Activated naive CD8-positive, alpha-beta T cell treated with anti-CD3 and anti-CD28 coated beads, Interleukin-2, amount 10 ng/mL, durations not matched to agents 7 days and 5 days (primary cell): Measurements from ENCODE around the gene CCL25. TPM values are rescaled to one million over a fixed set of nuclear protein-coding genes. Genes with fewer than 3 reads are reported as not detected.
"Not testable (repeated sequence)": the region's sequence is repeated elsewhere in the genome, so short reads cannot be mapped to it uniquely, and the experiment has no call there.

Experiments
- ATAC-seq: fragments of 150-1000 bp; cut with Tn5 transposase; one replicate; pipeline ENCODE4 v1.10.0; 2021; ENCODE audit warnings: low read depth, moderate library complexity
- POLR2A ChIA-PET: fragments of 350-600 bp; sonication (Branson Sonifier 250); formaldehyde crosslinking; loops from one replicate; lab custom pipeline; 2021; ENCODE audit warnings: antibody characterized with exemption; lab: Charles Lee
- DNase-seq: peaks from one replicate; pipeline ENCODE4 v3.0.0; 2021
- H3K27ac Mint-ChIP-seq: one replicate; pipeline ENCODE4 v1.8.0; 2022; ENCODE audit warnings: mild to moderate bottlenecking, mixed read lengths
- H3K27me3 Mint-ChIP-seq: one replicate; pipeline ENCODE4 v1.8.0; 2022; ENCODE audit warnings: mild to moderate bottlenecking, moderate library complexity, mixed read lengths
- H3K36me3 Mint-ChIP-seq: one replicate; pipeline ENCODE4 v1.8.0; 2021; ENCODE audit warnings: mild to moderate bottlenecking, mixed read lengths
- H3K4me1 Mint-ChIP-seq: one replicate; pipeline ENCODE4 v1.8.0; 2021; ENCODE audit warnings: mixed read lengths
- H3K4me3 Mint-ChIP-seq: one replicate; pipeline ENCODE4 v1.8.0; 2022; ENCODE audit warnings: mild to moderate bottlenecking, moderate library complexity, mixed read lengths
- H3K9me3 Mint-ChIP-seq: one replicate; pipeline ENCODE4 v1.8.0; 2021; ENCODE audit warnings: mixed read lengths
- total RNA-seq, 2 experiments: library from RNA; stranded (reverse); gene quantifications; one replicate each; pipeline ENCODE4 v1.2.3, GENCODE V29; 2021

Gene CCL25, protein sequence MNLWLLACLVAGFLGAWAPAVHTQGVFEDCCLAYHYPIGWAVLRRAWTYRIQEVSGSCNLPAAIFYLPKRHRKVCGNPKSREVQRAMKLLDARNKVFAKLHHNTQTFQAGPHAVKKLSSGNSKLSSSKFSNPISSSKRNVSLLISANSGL
- total RNA-seq: 10 to 100 TPM; 15.9 to 19.0 TPM

DNA sequence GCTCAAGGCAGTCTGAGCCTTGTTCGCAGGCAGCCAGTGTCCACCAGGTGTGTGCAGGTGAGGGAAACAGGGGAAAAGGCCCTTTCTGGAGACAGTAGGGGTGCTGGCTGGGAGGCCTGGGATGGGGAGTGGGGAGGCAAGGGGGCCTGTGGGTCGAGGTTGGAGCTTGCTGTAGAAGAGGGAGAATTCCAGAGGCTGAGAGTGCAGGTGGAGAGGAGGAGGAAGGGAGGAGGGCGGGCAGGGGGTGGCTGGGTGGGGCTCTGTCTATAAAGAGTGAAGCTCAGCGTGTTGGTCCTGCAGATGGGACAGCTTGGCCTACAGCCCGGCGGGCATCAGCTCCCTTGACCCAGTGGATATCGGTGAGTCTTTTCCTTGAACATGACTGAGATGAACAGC is at the start of gene CCL25:
CCL25 (plus strand) TSS at position 297 of the 396 bp plus-strand sequence. CDS start 290 bp downstream, outside the sequence.
- H3K27ac Mint-ChIP-seq: peak within 1 kb of the TSS; percentile 100
- H3K4me1 Mint-ChIP-seq: peaks cover 20% of the 10 kb centered on the region
- H3K36me3 Mint-ChIP-seq: no peaks in the 10 kb centered on the region
- ATAC-seq (no peak), DNase-seq (no peak)
- no peaks in the 10 kb centered on the region for H3K9me3 Mint-ChIP-seq
- POLR2A ChIA-PET: interaction anchor here (0.6 to 1.1 kb wide), 3 partner anchors 12 to 1628 kb away, joined by 3 to 5 read pairs (median 3); partner anchors contain the start of gene KHSRP
- H3K27me3 Mint-ChIP-seq: peaks cover 6% of the 10 kb centered on the region
- H3K4me3 Mint-ChIP-seq: peak within 1 kb of the TSS; percentile 90

DNA sequence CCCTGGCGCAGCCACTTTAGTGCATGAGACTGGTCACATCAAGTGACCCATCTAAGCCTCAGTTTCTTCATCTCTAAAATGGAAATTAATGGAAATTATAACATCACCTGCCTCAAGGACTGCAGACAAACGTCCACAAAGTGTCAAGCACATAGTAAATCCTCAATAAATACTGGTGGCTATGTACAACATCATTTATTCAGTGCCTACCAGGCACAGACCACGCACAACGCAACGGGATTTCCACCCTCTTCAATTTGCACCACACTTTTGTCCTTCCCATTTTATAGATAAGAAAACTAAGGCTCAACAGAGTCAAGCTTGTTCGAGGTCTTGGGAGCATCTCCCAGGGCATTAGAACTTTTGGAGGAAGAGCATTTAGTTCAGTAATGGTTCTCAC is 48.6 kb upstream of the CCL25 start:
- no peak for DNase-seq
- peak overlapping the region; percentile 97 for H3K4me3 Mint-ChIP-seq
- no peaks in the 10 kb centered on the region for H3K9me3 Mint-ChIP-seq
- no peak for ATAC-seq
- H3K36me3 Mint-ChIP-seq: peaks cover 4% of the 10 kb centered on the region
- peaks cover 39% of the 10 kb centered on the region for H3K4me1 Mint-ChIP-seq
- peak overlapping the region; percentile 92 for H3K27ac Mint-ChIP-seq
- POLR2A ChIA-PET: interaction anchor here (0.5 kb wide), 1 partner anchor 67 kb away, joined by 7 read pairs; no protein-coding TSS in a partner anchor
- H3K27me3 Mint-ChIP-seq: no peaks in the 10 kb centered on the region

GRCh38 chr19:8004723-8005513 is 47.6 kb upstream of the CCL25 start:
- H3K9me3 Mint-ChIP-seq: no peaks in the 10 kb centered on the region
- peak overlapping the region; percentile 97 for H3K4me3 Mint-ChIP-seq
- H3K27ac Mint-ChIP-seq: peak overlapping the region; percentile 92
- no peaks in the 10 kb centered on the region for H3K27me3 Mint-ChIP-seq
- peaks cover 35% of the 10 kb centered on the region for H3K4me1 Mint-ChIP-seq
- POLR2A ChIA-PET: interaction anchor here (0.5 to 1.9 kb wide), 6 partner anchors 49 to 263 kb away, joined by 3 to 8 read pairs (median 4); partner anchors contain the start of gene TIMM44
- H3K36me3 Mint-ChIP-seq: peaks cover 2% of the 10 kb centered on the region
- peak; percentile 24 for ATAC-seq
- peak; percentile 40 for DNase-seq

GRCh38 chr19:8005534-8006256 is 46.9 kb upstream of the CCL25 start, which contains the start of gene ELAVL1:
ELAVL1 (minus strand) TSS chr19:8005641; CDS start chr19:7991815, 13,826 bp downstream.
- POLR2A ChIA-PET: interaction anchor here (0.6 to 1.9 kb wide), 5 partner anchors 10 to 262 kb away, joined by 3 to 8 read pairs (median 3); partner anchors contain the start of genes MAP2K7 and TIMM44
- Mint-ChIP-seq H3K4me3 (peak within 1 kb of the TSS; percentile 97), H3K36me3 (peaks cover 2% of the 10 kb centered on the region), H3K4me1 (peaks cover 33% of the 10 kb centered on the region), H3K27me3 (no peaks in the 10 kb centered on the region), H3K9me3 (no peaks in the 10 kb centered on the region), H3K27ac (peak within 1 kb of the TSS; percentile 92)
- ATAC-seq (peak; percentile 91), DNase-seq (peak; percentile 97)

DNA sequence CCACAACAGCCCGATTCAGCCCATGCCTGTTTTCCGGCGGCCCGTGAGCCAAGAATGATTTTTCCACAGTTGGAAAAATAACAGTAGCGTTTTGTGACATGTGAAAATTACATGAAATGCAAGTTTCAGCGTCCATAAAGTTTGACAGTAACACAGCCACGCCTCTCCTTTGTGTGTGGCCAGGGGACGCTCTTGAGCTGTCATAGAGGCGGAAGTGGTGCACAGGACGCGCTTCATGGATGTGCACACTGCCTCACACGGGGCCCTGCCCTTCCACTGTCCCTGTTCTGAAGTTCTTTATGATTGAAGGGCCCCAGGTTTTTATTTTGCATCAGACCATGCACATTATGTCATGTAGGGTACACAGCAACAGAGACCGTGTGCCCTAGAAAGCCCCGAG is 34.8 kb upstream of the CCL25 start:
- peak; percentile 98 for ATAC-seq
- Mint-ChIP-seq H3K27me3 (no peaks in the 10 kb centered on the region), H3K36me3 (peaks cover 4% of the 10 kb centered on the region), H3K9me3 (no peaks in the 10 kb centered on the region), H3K4me1 (peaks cover 9% of the 10 kb centered on the region), H3K27ac (peak overlapping the region; percentile 64), H3K4me3 (no peak overlapping the region)
- POLR2A ChIA-PET: no interaction called here
- peak; percentile 54 for DNase-seq

DNA sequence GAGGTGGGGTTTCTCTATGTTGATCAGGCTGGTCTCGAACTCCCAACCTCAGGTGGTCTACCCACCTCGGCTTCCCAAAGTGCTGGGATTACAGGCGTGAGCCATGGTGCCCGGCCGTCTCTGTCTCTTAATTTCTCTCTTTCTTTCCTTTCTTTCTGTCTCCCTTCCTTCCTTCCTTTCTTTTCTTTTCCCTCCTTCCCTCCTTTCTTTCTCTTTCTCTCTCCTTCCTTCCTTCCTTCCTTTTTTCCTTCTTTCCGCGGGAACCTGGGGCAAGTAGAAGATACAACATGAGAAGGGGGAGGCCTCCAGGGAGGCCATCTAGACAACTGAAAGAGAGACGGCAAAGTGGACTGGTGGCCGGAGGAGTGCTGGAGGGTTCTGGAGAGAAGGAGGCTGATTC is 31.9 kb upstream of the CCL25 start:
- H3K4me1 Mint-ChIP-seq: peaks cover 9% of the 10 kb centered on the region
- no peak overlapping the region for H3K4me3 Mint-ChIP-seq
- no peaks in the 10 kb centered on the region for H3K9me3 Mint-ChIP-seq
- peaks cover 2% of the 10 kb centered on the region for H3K36me3 Mint-ChIP-seq
- DNase-seq: no peak
- peak overlapping the region; percentile 19 for H3K27ac Mint-ChIP-seq
- POLR2A ChIA-PET: no interaction called here
- no peaks in the 10 kb centered on the region for H3K27me3 Mint-ChIP-seq
- ATAC-seq: no peak

GRCh38 chr19:8021374-8021773 is 31.2 kb upstream of the CCL25 start:
- ATAC-seq (no peak), DNase-seq (no peak)
- POLR2A ChIA-PET: no interaction called here
- no peaks in the 10 kb centered on the region for H3K27me3 Mint-ChIP-seq
- no peak overlapping the region for H3K4me3 Mint-ChIP-seq
- peaks cover 9% of the 10 kb centered on the region for H3K4me1 Mint-ChIP-seq
- peaks cover 2% of the 10 kb centered on the region for H3K36me3 Mint-ChIP-seq
- H3K27ac Mint-ChIP-seq: no peak overlapping the region
- H3K9me3 Mint-ChIP-seq: no peaks in the 10 kb centered on the region

DNA sequence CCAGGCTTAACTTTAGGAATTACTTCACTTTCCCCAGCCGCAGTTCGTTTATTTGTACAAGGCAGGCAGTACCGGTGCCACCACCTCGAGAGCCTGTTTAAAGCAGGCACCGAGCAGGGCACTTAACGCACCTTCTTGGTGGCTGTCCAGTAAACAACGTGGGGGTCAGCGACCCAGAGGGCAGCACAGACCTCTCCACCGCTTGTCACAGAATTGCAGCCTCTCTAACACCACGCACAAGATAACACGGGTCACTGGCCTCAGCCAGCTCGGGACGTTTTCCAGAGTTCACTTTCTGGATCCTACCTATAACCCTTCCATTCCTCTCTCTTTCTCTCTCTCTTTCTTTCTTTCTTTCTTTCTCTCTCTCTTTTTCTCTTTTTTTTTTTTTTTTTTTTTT is 30.3 kb upstream of the CCL25 start:
- Mint-ChIP-seq H3K4me1 (peaks cover 8% of the 10 kb centered on the region), H3K27me3 (no peaks in the 10 kb centered on the region), H3K36me3 (peaks cover 2% of the 10 kb centered on the region), H3K27ac (no peak overlapping the region), H3K9me3 (no peaks in the 10 kb centered on the region), H3K4me3 (no peak overlapping the region)
- POLR2A ChIA-PET: interaction anchor here (0.7 kb wide), 2 partner anchors 46 to 160 kb away, joined by 3 to 4 read pairs; no protein-coding TSS in a partner anchor
- DNase-seq (no peak), ATAC-seq (no peak)

DNA sequence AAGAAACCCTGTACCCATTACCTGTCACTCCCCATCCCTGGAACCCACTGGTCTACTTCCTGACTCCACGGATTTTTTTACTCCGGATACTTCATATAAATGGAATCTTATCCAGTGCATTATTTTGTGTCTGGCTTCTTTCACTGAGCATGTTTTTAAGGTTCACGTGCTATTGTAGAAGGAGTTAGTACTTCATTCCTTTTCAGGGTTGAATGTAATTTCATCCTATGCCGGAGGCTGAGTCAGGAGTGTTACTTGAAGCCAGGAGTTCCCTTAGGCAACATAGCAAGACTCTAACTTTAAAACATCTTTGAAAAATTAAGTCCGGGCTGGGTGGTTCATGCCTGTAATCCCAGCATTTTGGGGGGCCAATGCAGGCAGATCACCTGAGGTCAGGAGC is 29.2 kb upstream of the CCL25 start:
- DNase-seq: no peak
- H3K27me3 Mint-ChIP-seq: no peaks in the 10 kb centered on the region
- no peak overlapping the region for H3K4me3 Mint-ChIP-seq
- peaks cover 3% of the 10 kb centered on the region for H3K4me1 Mint-ChIP-seq
- no peak overlapping the region for H3K27ac Mint-ChIP-seq
- no peak for ATAC-seq
- POLR2A ChIA-PET: no interaction called here
- H3K36me3 Mint-ChIP-seq: no peaks in the 10 kb centered on the region
- no peaks in the 10 kb centered on the region for H3K9me3 Mint-ChIP-seq

GRCh38 chr19:8024256-8024655 is 28.3 kb upstream of the CCL25 start:
- not testable (repeated sequence) for H3K27me3 Mint-ChIP-seq

GRCh38 chr19:8025316-8025715 is 27.2 kb upstream of the CCL25 start:
- no peaks in the 10 kb centered on the region for H3K36me3 Mint-ChIP-seq
- no peak overlapping the region for H3K4me3 Mint-ChIP-seq
- H3K27ac Mint-ChIP-seq: no peak overlapping the region
- POLR2A ChIA-PET: interaction anchor here (0.5 kb wide), 1 partner anchor 18 kb away, joined by 3 read pairs; no protein-coding TSS in a partner anchor
- no peak for ATAC-seq
- peaks cover 3% of the 10 kb centered on the region for H3K4me1 Mint-ChIP-seq
- H3K27me3 Mint-ChIP-seq: no peaks in the 10 kb centered on the region
- H3K9me3 Mint-ChIP-seq: no peaks in the 10 kb centered on the region
- DNase-seq: no peak

More at GRCh38 chr19:8024256-8024655, 28.3 kb upstream of the CCL25 start:
- not testable (repeated sequence) for H3K36me3 Mint-ChIP-seq, ATAC-seq, H3K9me3 Mint-ChIP-seq, H3K27ac Mint-ChIP-seq, H3K4me1 Mint-ChIP-seq, DNase-seq, H3K4me3 Mint-ChIP-seq
- POLR2A ChIA-PET: interaction anchor here (0.6 kb wide), 1 partner anchor 23 kb away, joined by 4 read pairs; no protein-coding TSS in a partner anchor

DNA sequence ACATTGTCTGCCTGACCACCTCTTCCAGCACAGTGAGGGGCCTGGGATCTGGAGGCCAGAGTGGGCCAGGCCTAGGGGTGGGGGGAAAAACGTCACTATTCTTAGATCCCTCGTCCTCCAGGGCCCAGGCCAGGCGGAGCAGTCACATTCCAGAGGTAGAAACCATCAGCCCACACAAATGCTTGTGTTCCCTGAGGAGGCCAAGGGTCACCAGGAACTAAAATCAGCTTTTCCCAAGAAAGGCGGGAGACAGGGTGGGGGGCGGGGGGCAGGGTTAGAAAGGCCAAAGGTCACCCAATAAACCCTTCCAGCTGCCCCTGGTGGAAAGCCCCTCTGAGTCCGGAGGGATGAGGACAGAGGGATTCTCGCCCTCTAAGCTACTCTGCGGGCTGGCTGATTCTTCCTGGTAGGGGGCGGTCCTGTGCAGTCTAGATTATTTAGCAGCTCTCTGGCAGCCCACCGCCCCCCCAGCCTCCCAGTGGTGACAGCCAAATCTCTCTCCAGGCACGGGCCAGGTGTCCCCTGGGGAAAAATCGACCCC is 23.5 kb upstream of the CCL25 start:
- POLR2A ChIA-PET: no interaction called here
- no peak for ATAC-seq
- Mint-ChIP-seq H3K4me1 (no peaks in the 10 kb centered on the region), H3K27me3 (peaks cover 6% of the 10 kb centered on the region), H3K9me3 (no peaks in the 10 kb centered on the region), H3K36me3 (no peaks in the 10 kb centered on the region), H3K27ac (no peak overlapping the region), H3K4me3 (no peak overlapping the region)
- DNase-seq: no peak

DNA sequence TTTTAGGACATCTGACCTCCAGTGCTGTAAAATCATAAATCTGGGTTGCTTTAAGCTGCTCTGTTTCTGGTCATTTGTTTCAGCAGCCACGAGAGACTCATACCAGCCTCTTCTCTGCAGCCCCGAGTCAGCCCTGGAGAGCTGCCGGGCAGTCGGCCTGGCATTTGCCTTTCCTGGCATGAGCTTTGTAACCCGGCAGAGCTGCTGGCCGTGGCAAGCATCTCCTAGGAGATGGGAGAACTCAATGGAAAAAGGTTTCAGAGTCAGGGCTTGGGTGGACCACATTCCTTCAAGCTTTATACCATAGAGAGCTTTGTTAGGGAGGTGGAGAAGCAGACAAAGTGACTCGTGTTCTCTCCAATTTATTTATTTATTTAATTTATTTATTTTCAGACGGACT is 21.6 kb upstream of the CCL25 start:
- H3K36me3 Mint-ChIP-seq: no peaks in the 10 kb centered on the region

More for the DNA sequence above, 21.6 kb upstream of the CCL25 start:
- Mint-ChIP-seq H3K4me3 (no peak overlapping the region), H3K27ac (no peak overlapping the region), H3K27me3 (peaks cover 8% of the 10 kb centered on the region), H3K9me3 (no peaks in the 10 kb centered on the region), H3K4me1 (no peaks in the 10 kb centered on the region)
- DNase-seq (no peak), ATAC-seq (no peak)
- POLR2A ChIA-PET: no interaction called here
